Tibial nerve (tissue), 4 donors: ENCODE measurements around the gene ZNF354B.

Experiments
- CTCF ChIP-seq, 5 experiments: fragments of 200-600 bp in 3 of 5; fragments of 450-650 bp in 2 of 5; sonication (generic) in 3 of 5; IDR thresholded peaks; one replicate each; pipeline ENCODE4 v1.5.1; 2016 to 2019; ENCODE audit warnings: antibody characterized with exemption in 5 of 5, mild to moderate bottlenecking in 3 of 5, moderate library complexity in 2 of 5
- EP300 ChIP-seq, 2 donors: sonication (generic); formaldehyde crosslinking; IDR thresholded peaks; one replicate each; pipeline ENCODE4 v1.6.1; 2017; ENCODE audit warnings: antibody characterized with exemption in 2 of 2, mild to moderate bottlenecking in 1 of 2

DNA sequence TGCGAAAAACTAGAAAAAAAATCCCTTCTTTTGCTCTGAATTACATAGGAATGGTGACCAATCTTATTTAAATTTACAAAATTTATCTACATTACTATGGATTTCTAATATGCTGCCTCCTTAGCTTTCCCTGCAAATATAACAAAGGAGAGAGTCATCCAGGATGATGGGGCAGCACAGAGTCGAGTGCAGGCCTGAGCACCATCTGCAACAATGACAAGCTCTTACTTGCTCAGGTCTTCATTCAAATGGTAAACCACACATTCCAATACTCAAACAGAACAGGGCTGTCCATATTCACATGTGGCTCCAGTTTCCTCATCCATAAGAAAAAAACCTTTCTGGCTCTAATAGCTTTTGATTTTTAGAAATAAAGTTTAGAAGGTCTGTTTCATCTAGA, 33.5 kb upstream of the ZNF354B start:
- TF ChIP-seq EP300 (IDR thresholded peaks at IDR 0.05) (no peak), CTCF (IDR thresholded peaks at IDR 0.05) (no peak)
